Heart right ventricle (tissue), 16 donors: ENCODE data around the gene PCBD1. TPM values are rescaled to one million over a fixed set of nuclear protein-coding genes. Genes with fewer than 3 reads are reported as not detected.

Source experiments
- ATAC-seq, 8 donors: fragments of 200-7000 bp; cut with Tn5 transposase; one replicate each; pipeline ENCODE4 v1.9.1; 2020; ENCODE audit warnings: mild to moderate bottlenecking in 8 of 8, moderate library complexity in 8 of 8, moderate number of reproducible peaks in 1 of 8
- DNase-seq, 2 donors: peaks; one replicate each; pipeline ENCODE4 v3.0.0-alpha.2; 2020
- H3K27ac ChIP-seq, 10 donors: fragments of 200-600 bp; sonication (generic) in 2 of 10; one replicate each; pipeline versions ENCODE4 v1.5.0 to v1.8.0; 2020 to 2022; ENCODE audit warnings: mild to moderate bottlenecking in 3 of 10
- H3K27me3 ChIP-seq, 7 donors: fragments of 200-600 bp; one replicate each; pipeline ENCODE4 v1.8.0; 2021 to 2022; ENCODE audit warnings: mild to moderate bottlenecking in 2 of 7
- H3K36me3 ChIP-seq, 9 donors: fragments of 200-600 bp; sonication (generic) in 1 of 9; one replicate each; pipeline versions ENCODE4 v1.5.0 to v1.8.0; 2020 to 2022; ENCODE audit warnings: mild to moderate bottlenecking in 2 of 9
- H3K4me1 ChIP-seq, 9 donors: fragments of 200-600 bp; sonication (generic) in 1 of 9; one replicate each; pipeline versions ENCODE4 v1.5.0 to v1.8.0; 2020 to 2022; ENCODE audit warnings: mild to moderate bottlenecking in 4 of 9
- H3K4me3 ChIP-seq, 10 donors: fragments of 200-600 bp; sonication (generic) in 2 of 10; one replicate each; pipeline versions ENCODE4 v1.5.0 to v1.8.0; 2020 to 2022; ENCODE audit warnings: mild to moderate bottlenecking in 7 of 10, moderate library complexity in 2 of 10
- H3K9me3 ChIP-seq, 11 donors: fragments of 200-600 bp in 10 of 11; sonication (generic) in 2 of 11; one replicate each; pipeline versions ENCODE4 v1.5.0 to v1.8.0; 2013 to 2022; ENCODE audit warnings: mild to moderate bottlenecking in 2 of 11, control low read depth in 1 of 11, moderate library complexity in 1 of 11
- CTCF ChIP-seq, 9 donors: fragments of 200-600 bp; sonication (generic) in 2 of 9; IDR thresholded peaks; one replicate each; pipeline versions ENCODE4 v1.5.0 to v1.8.0; 2021 to 2022; ENCODE audit warnings: antibody characterized with exemption in 9 of 9, mild to moderate bottlenecking in 5 of 9, moderate library complexity in 1 of 9
- WGBS, 2 donors: extraction: QIAGEN DNeasy Blood & Tissue Kit; methylation state at CpG; one replicate each; pipeline ENCODE4 v1.1.7; 2013; ENCODE audit warnings: inconsistent platforms in 1 of 2; 5-methylcytosine and 5-hydroxymethylcytosine counted together
- intact Hi-C, 10 donors: fragments of 100-400 bp; cut with DNase I; formaldehyde crosslinking; loops; one replicate each; pipeline versions ENCODE4 v1.11.1 to v1.14.2; 2022
- polyA plus RNA-seq, 2 donors: library from polyadenylated mRNA; stranded (reverse); fragments of 200-250 nt; gene quantifications; one replicate each; pipeline ENCODE4 v1.2.3, GENCODE V29; 2013
- total RNA-seq, 10 donors: library from RNA; stranded (reverse); fragmentation: NEBNext Ultra II Directional in 3 of 10; extraction: Animal tissue kit (Norgen Biotek cat#: 25700) in 3 of 10; gene quantifications; one replicate each; pipeline versions ENCODE4 v1.2.1 to v1.2.4, GENCODE V29; 2021 to 2023
- donor health status: Arrhythmogenic right ventricular cardiomyopathy.
- donor health status: ischemic (EF 13 %, LVEDD 7.1; RV severe dilation, severe dysfunction).
- donor health status: healthy with polysubstance abuse.
- donor health status: DM: no; HTN: yes; CAD: no.
- donor health status: DM: no; HTN: no; CAD: no.
- donor health status: ischemic (EF 25% LVEDD 6.9; RV normal size, moderate dysfunction).
- donor health status: ischemic (EF 25% LVEDD 5.7; RV mildly dilated, moderate dysfunction).
- donor health status: healthy.
- donor health status: DM: yes; HTN: yes; CAD: no.
- donor health status: Ischemic cardiomyopathy.
- donor health status: ischemic (EF 35%, LVEDD 5.7; RV mildly dilated, moderate dysfunction).
- donor health status: nonischemic (EF 11% LVEDD 7.7; RV severe dilation, severe dysfunction).
- donor health status: DM: yes; HTN: yes; CAD: no.
- donor health status: PGD.
- donor health status: ischemic (EF 29% LVEDD 5.4; RV normal size, mild dysfunction).
- donor health status: nonischemic (EF 23%, LVEDD 6.1; RV moderate dilation, normal function).

The PCBD1 gene
- total and polyA plus RNA-seq, 12 donors = 116 to 179 (median 141) TPM

DNA sequence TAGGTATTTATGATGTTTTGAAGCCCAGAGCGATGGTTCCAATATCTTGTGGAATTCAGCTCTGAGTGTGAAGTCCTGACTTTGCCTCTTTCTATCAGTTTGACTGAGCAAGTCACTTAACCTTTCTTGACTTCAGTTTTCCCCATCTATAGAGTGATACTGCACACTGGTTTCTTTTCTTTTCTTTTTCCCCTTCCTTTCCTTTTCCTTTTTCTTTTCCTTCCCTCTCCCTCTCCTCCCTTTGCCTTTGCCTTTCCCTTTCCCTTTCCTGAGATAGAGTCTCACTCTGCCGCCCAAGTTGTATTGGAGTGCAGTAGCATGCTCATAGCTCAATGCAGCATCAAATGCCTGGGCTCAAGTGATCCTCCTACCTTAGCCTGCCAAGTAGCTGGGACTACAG lies 52.0 kb downstream of the PCBD1 start:
- WGBS, 2 donors = 88 to 92% methylated on average over 2 of the region's 2 CpGs
- Histone ChIP-seq H3K27me3 (no peaks in the 10 kb centered on the region), H3K9me3 (peaks cover 0 to 10% (median 0%) of the 10 kb centered on the region in 11 donors), H3K4me3 (no peak overlapping the region), H3K36me3 (peaks cover 0 to 25% (median 0%) of the 10 kb centered on the region in 9 donors), H3K4me1 (peaks cover 0 to 62% (median 5%) of the 10 kb centered on the region in 9 donors), H3K27ac (peak overlapping the region in 1 of 10 donors; percentile 23)
- no peak for TF ChIP-seq CTCF (IDR thresholded peaks at IDR 0.05)
- no peak for DNase-seq
- intact Hi-C loops = no loop called here
- no peak for ATAC-seq

DNA sequence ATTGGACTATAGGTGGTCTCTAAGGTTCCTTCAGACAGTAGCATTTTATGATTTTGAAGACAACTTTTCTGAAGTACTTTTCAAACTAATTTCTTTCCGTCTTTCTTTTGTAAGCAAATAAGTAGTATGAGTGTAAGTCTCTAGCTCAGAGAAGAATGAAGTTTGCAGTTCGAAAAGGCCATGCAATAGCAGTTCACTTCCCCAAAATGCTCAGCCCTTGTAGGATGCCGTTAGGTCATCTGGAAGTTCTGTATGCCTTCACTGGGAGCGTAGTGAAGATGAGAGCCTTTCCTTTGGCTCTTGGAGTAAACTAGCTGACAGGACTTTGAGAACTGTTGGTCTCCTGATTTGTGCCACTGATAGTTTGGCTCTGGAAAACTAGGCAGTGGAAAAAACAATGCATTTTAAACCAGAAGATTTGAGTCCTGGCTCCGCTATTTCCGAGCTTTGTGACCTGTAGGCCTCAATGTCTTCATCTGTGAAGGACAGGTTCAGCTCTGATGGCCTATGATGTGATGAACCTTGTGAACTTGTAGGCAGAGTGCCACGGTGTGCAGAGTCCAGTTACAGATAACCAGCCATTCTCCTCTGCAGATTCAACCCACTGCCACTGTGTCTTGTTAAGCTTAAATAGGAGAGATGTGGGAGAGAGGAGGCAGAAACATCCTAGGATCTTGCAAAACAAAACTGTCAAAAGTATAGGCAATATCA lies 53.8 kb downstream of the PCBD1 start:
- peaks cover 0 to 73% (median 11%) of the 10 kb centered on the region in 9 donors for H3K4me1 ChIP-seq
- intact Hi-C loops = no loop called here
- H3K36me3 ChIP-seq = peaks cover 0 to 30% (median 0%) of the 10 kb centered on the region in 9 donors

GRCh38 chr10:70834021-70834420 lies 54.3 kb downstream of the PCBD1 start:
- DNase-seq = no peak
- no peak overlapping the region for H3K4me3 ChIP-seq
- peaks cover 0 to 77% (median 12%) of the 10 kb centered on the region in 9 donors for H3K4me1 ChIP-seq
- peaks cover 0 to 10% (median 0%) of the 10 kb centered on the region in 11 donors for H3K9me3 ChIP-seq
- H3K36me3 ChIP-seq = peaks cover 0 to 33% (median 0%) of the 10 kb centered on the region in 9 donors
- intact Hi-C loops = no loop called here
- TF ChIP-seq CTCF (IDR thresholded peaks at IDR 0.05) = no peak
- H3K27ac ChIP-seq = peak overlapping the region in 1 of 10 donors; percentile 77
- ATAC-seq = no peak
- no peaks in the 10 kb centered on the region for H3K27me3 ChIP-seq
- 91 to 94% methylated on average over 5 of the region's 5 CpGs for WGBS, 2 donors

More for the DNA sequence above, 53.8 kb downstream of the PCBD1 start:
- Histone ChIP-seq H3K27ac (peak overlapping the region in 1 of 10 donors; percentile 77), H3K9me3 (peaks cover 0 to 10% (median 0%) of the 10 kb centered on the region in 11 donors), H3K4me3 (no peak overlapping the region), H3K27me3 (no peaks in the 10 kb centered on the region)
- ATAC-seq (no peak), DNase-seq (no peak)
- WGBS, 2 donors = 86 to 89% methylated on average over 7 of the region's 7 CpGs
- TF ChIP-seq CTCF (IDR thresholded peaks at IDR 0.05) = no peak

DNA sequence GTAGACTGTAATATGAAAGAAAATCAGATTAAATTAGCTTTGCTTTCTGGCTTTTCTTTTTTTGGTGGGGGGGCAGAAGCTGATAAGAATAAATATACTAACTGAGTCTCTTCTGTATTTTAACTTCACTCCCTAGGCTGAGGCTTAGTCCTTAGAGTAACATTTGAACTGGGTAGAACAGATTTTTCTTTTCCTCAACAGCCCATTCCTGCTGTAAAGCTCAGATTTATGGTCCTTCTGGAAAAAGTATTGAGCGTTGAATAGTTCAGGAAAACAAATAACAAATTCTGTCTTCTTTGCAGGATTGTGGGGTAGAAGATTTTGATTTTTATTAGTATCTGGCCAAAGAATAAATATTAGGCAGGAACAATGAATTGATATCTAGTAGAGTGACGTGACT lies 54.8 kb downstream of the PCBD1 start:
- H3K27me3 ChIP-seq = no peaks in the 10 kb centered on the region
- peaks cover 0 to 75% (median 15%) of the 10 kb centered on the region in 9 donors for H3K4me1 ChIP-seq
- WGBS, 2 donors = 77 to 99% methylated on average over 2 of the region's 2 CpGs
- ATAC-seq (no peak), DNase-seq (no peak)
- no peak for TF ChIP-seq CTCF (IDR thresholded peaks at IDR 0.05)
- H3K9me3 ChIP-seq = peaks cover 0 to 10% (median 0%) of the 10 kb centered on the region in 11 donors
- intact Hi-C loops = no loop called here
- no peak overlapping the region for H3K4me3 ChIP-seq
- peak overlapping the region in 2 of 10 donors; percentile 21 to 77 for H3K27ac ChIP-seq
- H3K36me3 ChIP-seq = peaks cover 0 to 33% (median 0%) of the 10 kb centered on the region in 9 donors

Other genes with a start within 250 kb of the PCBD1 start
- 1 to 10 TPM in 3 of 10 donors, under 1 TPM in 7; 0.08 to 1.4 (median 0.59) TPM for gene ADAMTS14, start 216.1 kb downstream of the PCBD1 start, total RNA-seq
- under 1 TPM; 0.13 to 0.66 TPM for gene ADAMTS14, start 216.1 kb downstream of the PCBD1 start, polyA plus RNA-seq
- not detected for gene TBATA, start 103.2 kb downstream of the PCBD1 start, total RNA-seq
- not detected for gene TBATA, start 103.2 kb downstream of the PCBD1 start, polyA plus RNA-seq
- 10 to 100 TPM in 9 of 10 donors, 1 to 10 TPM in 1; 8.3 to 20.3 (median 13.9) TPM for gene SGPL1, start 72.6 kb downstream of the PCBD1 start, total RNA-seq
- 1 to 10 TPM; 3.7 to 5.9 TPM for gene SGPL1, start 72.6 kb downstream of the PCBD1 start, polyA plus RNA-seq